Naive thymus-derived CD4-positive, alpha-beta T cell (primary cell): ENCODE results near the gene PDK2. TPM values are rescaled to one million over a fixed set of nuclear protein-coding genes. Genes with fewer than 3 reads are reported as not detected.

ENCODE experiments used
- ATAC-seq: fragments of 150-1000 bp; cut with Tn5 transposase; 2 replicates; pipeline ENCODE4 v1.10.0; 2021; ENCODE audit warnings: mild to moderate bottlenecking, moderate library complexity
- CTCF ChIA-PET: fragments of 350-600 bp; sonication (Branson Sonifier 250); formaldehyde crosslinking; loops from one replicate; lab custom pipeline; 2021; ENCODE audit warnings: antibody characterized with exemption; lab: Charles Lee
- POLR2A ChIA-PET: fragments of 350-600 bp; sonication (Branson Sonifier 250); formaldehyde crosslinking; loops from one replicate; lab custom pipeline; 2021; ENCODE audit warnings: antibody characterized with exemption, inconsistent platforms; lab: Charles Lee
- DNase-seq, 9 donors: peaks; one replicate each; pipeline versions ENCODE4 v3.0.0 to v3.0.0-alpha.2; 2020 to 2022; ENCODE audit warnings: mixed read lengths in 1 of 9
- H3K27ac ChIP-seq: one replicate; pipeline ENCODE4 v1.7.0; 2013; ENCODE audit warnings: mild to moderate bottlenecking, low read depth, low read length, moderate library complexity
- H3K27me3 ChIP-seq, 2 donors: one replicate each; pipeline ENCODE4 v1.7.0; 2013; ENCODE audit warnings: low read length in 2 of 2, mild to moderate bottlenecking in 2 of 2, moderate library complexity in 2 of 2; ENCODE audit not compliant: control insufficient read depth in 2 of 2, insufficient read depth in 2 of 2
- H3K36me3 ChIP-seq, 3 experiments: 1 replicate in 2 of 3; 2 replicates in 1 of 3; pipeline ENCODE4 v1.7.0; 2013; ENCODE audit warnings: low read length in 3 of 3, mild to moderate bottlenecking in 3 of 3, moderate library complexity in 1 of 3; ENCODE audit not compliant: insufficient read depth in 3 of 3, control insufficient read depth in 2 of 3
- H3K4me1 ChIP-seq, 2 donors: one replicate each; pipeline ENCODE4 v1.7.0; 2013; ENCODE audit warnings: low read length in 2 of 2, mild to moderate bottlenecking in 2 of 2, moderate library complexity in 1 of 2; ENCODE audit not compliant: control insufficient read depth in 2 of 2, insufficient read depth in 2 of 2
- H3K4me3 ChIP-seq: 2 replicates; pipeline ENCODE4 v1.7.0; 2013; ENCODE audit warnings: mild to moderate bottlenecking, low read length
- H3K9me3 ChIP-seq, 3 experiments: 1 replicate in 2 of 3; 2 replicates in 1 of 3; pipeline ENCODE4 v1.7.0; 2013; ENCODE audit warnings: low read length in 3 of 3; ENCODE audit not compliant: control insufficient read depth in 2 of 3
- H3K27ac Mint-ChIP-seq, 9 donors: one replicate each; pipeline ENCODE4 v1.8.0; 2020 to 2022; ENCODE audit warnings: mixed read lengths in 9 of 9, mild to moderate bottlenecking in 8 of 9, moderate library complexity in 5 of 9, inconsistent platforms in 2 of 9
- H3K27me3 Mint-ChIP-seq, 5 donors: one replicate each; pipeline ENCODE4 v1.8.0; 2021 to 2022; ENCODE audit warnings: mixed read lengths in 5 of 5, mild to moderate bottlenecking in 1 of 5
- H3K36me3 Mint-ChIP-seq, 5 donors: one replicate each; pipeline ENCODE4 v1.8.0; 2020 to 2022; ENCODE audit warnings: mixed read lengths in 5 of 5, mild to moderate bottlenecking in 3 of 5, inconsistent platforms in 1 of 5
- H3K4me1 Mint-ChIP-seq, 7 donors: one replicate each; pipeline ENCODE4 v1.8.0; 2020 to 2022; ENCODE audit warnings: mixed read lengths in 7 of 7, mild to moderate bottlenecking in 3 of 7, inconsistent platforms in 1 of 7
- H3K4me3 Mint-ChIP-seq, 10 donors: one replicate each; pipeline ENCODE4 v1.8.0; 2020 to 2022; ENCODE audit warnings: mild to moderate bottlenecking in 10 of 10, mixed read lengths in 10 of 10, moderate library complexity in 6 of 10, inconsistent platforms in 2 of 10
- H3K9me3 Mint-ChIP-seq, 11 donors: one replicate each; pipeline ENCODE4 v1.8.0; 2020 to 2022; ENCODE audit warnings: mixed read lengths in 11 of 11, mild to moderate bottlenecking in 4 of 11, inconsistent platforms in 1 of 11, moderate library complexity in 1 of 11
- intact Hi-C, 2 donors: fragments of 100-400 bp; cut with micrococcal nuclease; formaldehyde crosslinking; loops; one replicate each; pipeline ENCODE4 v1.15.1; 2023
- polyA plus RNA-seq, 2 donors: library from polyadenylated mRNA; unstranded; fragments of 300-500 nt; fragmentation: Illumina TruSeq; gene quantifications; one replicate each; pipeline ENCODE4 v1.2.3, GENCODE V29; 2021
- total RNA-seq, 6 experiments: library from RNA in 5 of 6; stranded (reverse) in 5 of 6; gene quantifications; 1 replicate in 5 of 6; 2 replicates in 1 of 6; pipeline ENCODE4 v1.2.3 and lab custom pipeline; 2021 to 2026

PDK2 gene
- total and polyA plus RNA-seq, 7 experiments from 2014 or later = 16.7 to 50.4 (median 37.2) TPM

- H3K4me1 ChIP-seq = peaks cover 13 to 26% of the 10 kb centered on the region in 2 donors
- H3K4me3 ChIP-seq = no peak overlapping the region
- ChIA-PET POLR2A (interaction anchor here (0.8 to 4.0 kb wide), 3 partner anchors 9 to 16 kb away, joined by 3 to 42 read pairs (median 31); no protein-coding TSS in a partner anchor), CTCF (interaction anchor here (1.2 to 6.1 kb wide), 5 partner anchors 9 to 55 kb away, joined by 4 to 56 read pairs (median 7); partner anchors contain the start of gene SGCA)
- Mint-ChIP-seq H3K36me3 (peaks cover 0 to 11% (median 0%) of the 10 kb centered on the region in 5 donors), H3K27ac (peak overlapping the region in 7 of 9 donors; percentile 71 to 93 (median 81)), H3K4me3 (peak overlapping the region in 3 of 10 donors; percentile 25 to 85 (median 85)), H3K4me1 (peaks cover under 1 to 41% (median 34%) of the 10 kb centered on the region in 7 donors), H3K27me3 (no peaks in the 10 kb centered on the region), H3K9me3 (no peaks in the 10 kb centered on the region)
- H3K27me3 ChIP-seq = no peaks in the 10 kb centered on the region
- ATAC-seq (no peak), DNase-seq (no peak)
- peak overlapping the region; percentile 74 for H3K27ac ChIP-seq
- intact Hi-C loops = loop anchor here (5.0 kb wide), 2 partner anchors 475 to 715 kb away; partner anchors contain the start of genes SPOP (in 2 of the 2) and TOB1 (in 1 of the 2)
- peaks cover 0 to 8% (median 0%) of the 10 kb centered on the region in 3 experiments for H3K36me3 ChIP-seq
- no peaks in the 10 kb centered on the region for H3K9me3 ChIP-seq
Observed at GRCh38 chr17:50152736-50153135, 57.6 kb downstream of the PDK2 start.

GRCh38 chr17:50153650-50154575 is 58.8 kb downstream of the PDK2 start:
- peak overlapping the region in 8 of 9 donors; percentile 13 to 86 (median 74) for H3K27ac Mint-ChIP-seq

GRCh38 chr17:50154604-50155003 is 59.5 kb downstream of the PDK2 start:
- peaks cover 18 to 33% of the 10 kb centered on the region in 2 donors for H3K4me1 ChIP-seq
- ATAC-seq (no peak), DNase-seq (no peak)
- H3K36me3 Mint-ChIP-seq = peaks cover 0 to 3% (median 0%) of the 10 kb centered on the region in 5 donors
- H3K4me3 Mint-ChIP-seq = peak overlapping the region in 1 of 10 donors; percentile 41
- peaks cover 8 to 43% (median 36%) of the 10 kb centered on the region in 7 donors for H3K4me1 Mint-ChIP-seq
- ChIA-PET POLR2A (interaction anchor here (1.0 to 1.3 kb wide), 3 partner anchors 13 to 22 kb away, joined by 3 to 5 read pairs (median 3); no protein-coding TSS in a partner anchor), CTCF (interaction anchor here (0.5 to 4.9 kb wide), 2 partner anchors 15 to 883 kb away, joined by 4 to 30 read pairs; no protein-coding TSS in a partner anchor)
- H3K27me3 ChIP-seq = no peaks in the 10 kb centered on the region
- no peak overlapping the region for H3K4me3 ChIP-seq
- no peaks in the 10 kb centered on the region for H3K27me3 Mint-ChIP-seq
- H3K27ac ChIP-seq = no peak overlapping the region
- H3K27ac Mint-ChIP-seq = peak overlapping the region in 8 of 9 donors; percentile 9 to 85 (median 72)
- H3K36me3 ChIP-seq = peaks cover 0 to 5% (median 0%) of the 10 kb centered on the region in 3 experiments
- H3K9me3 ChIP-seq = no peaks in the 10 kb centered on the region
- intact Hi-C loops = loop anchor here (5.0 kb wide), 2 partner anchors 477 to 713 kb away; partner anchors contain the start of genes SPOP (in 2 of the 2) and TOB1 (in 1 of the 2)
- H3K9me3 Mint-ChIP-seq = no peaks in the 10 kb centered on the region

More at GRCh38 chr17:50153650-50154575, 58.8 kb downstream of the PDK2 start:
- POLR2A ChIA-PET = interaction anchor here (1.0 to 1.3 kb wide), 3 partner anchors 12 to 22 kb away, joined by 3 to 5 read pairs (median 3); no protein-coding TSS in a partner anchor
- Histone ChIP-seq H3K4me3 (no peak overlapping the region), H3K9me3 (no peaks in the 10 kb centered on the region), H3K36me3 (peaks cover 0 to 8% (median 0%) of the 10 kb centered on the region in 3 experiments), H3K4me1 (peaks cover 18 to 33% of the 10 kb centered on the region in 2 donors), H3K27ac (peak overlapping the region; percentile 39), H3K27me3 (no peaks in the 10 kb centered on the region)
- peak overlapping the region in 1 of 10 donors; percentile 51 for H3K4me3 Mint-ChIP-seq
- H3K9me3 Mint-ChIP-seq = no peaks in the 10 kb centered on the region
- CTCF ChIA-PET = interaction anchor here (0.5 to 4.9 kb wide), 3 partner anchors 14 to 883 kb away, joined by 4 to 30 read pairs (median 7); no protein-coding TSS in a partner anchor
- ATAC-seq (no peak), DNase-seq (no peak)
- H3K36me3 Mint-ChIP-seq = peaks cover 0 to 5% (median 0%) of the 10 kb centered on the region in 5 donors
- H3K4me1 Mint-ChIP-seq = peaks cover 8 to 43% (median 36%) of the 10 kb centered on the region in 7 donors
- H3K27me3 Mint-ChIP-seq = no peaks in the 10 kb centered on the region
- intact Hi-C loops = loop anchor here (5.0 kb wide), 2 partner anchors 477 to 713 kb away; partner anchors contain the start of genes SPOP (in 2 of the 2) and TOB1 (in 1 of the 2)

GRCh38 chr17:50155115-50155819 is 60.1 kb downstream of the PDK2 start:
- ATAC-seq = no peak
- H3K4me1 Mint-ChIP-seq = peaks cover 8 to 43% (median 39%) of the 10 kb centered on the region in 7 donors
- H3K36me3 Mint-ChIP-seq = peaks cover 0 to 3% (median 0%) of the 10 kb centered on the region in 5 donors

GRCh38 chr17:50157891-50158290 is 62.7 kb downstream of the PDK2 start:
- H3K36me3 ChIP-seq = no peaks in the 10 kb centered on the region
- H3K4me1 ChIP-seq = peaks cover 18 to 37% of the 10 kb centered on the region in 2 donors
- Mint-ChIP-seq H3K27ac (peak overlapping the region in 5 of 9 donors; percentile 17 to 79 (median 24)), H3K4me1 (peaks cover 24 to 61% (median 47%) of the 10 kb centered on the region in 7 donors), H3K9me3 (peaks cover 0 to 7% (median 0%) of the 10 kb centered on the region in 11 donors), H3K36me3 (peaks cover 0 to 9% (median 0%) of the 10 kb centered on the region in 5 donors), H3K27me3 (peaks cover 0 to 12% (median 0%) of the 10 kb centered on the region in 5 donors), H3K4me3 (peak overlapping the region in 5 of 10 donors; percentile 4 to 54 (median 50))
- no peak overlapping the region for H3K4me3 ChIP-seq
- intact Hi-C loops = no loop called here
- no peak for ATAC-seq
- no peak overlapping the region for H3K27ac ChIP-seq
- ChIA-PET POLR2A (interaction anchor here (1.0 to 1.5 kb wide), 5 partner anchors 10 to 469 kb away, joined by 3 to 5 read pairs (median 3); partner anchors contain the start of gene SAMD14), CTCF (interaction anchor here (1.2 to 4.9 kb wide), 3 partner anchors 8 to 40 kb away, joined by 4 to 30 read pairs (median 4); no protein-coding TSS in a partner anchor)
- no peaks in the 10 kb centered on the region for H3K27me3 ChIP-seq
- H3K9me3 ChIP-seq = no peaks in the 10 kb centered on the region
- DNase-seq = peak in 1 of 9 donors; percentile 29

More at GRCh38 chr17:50155115-50155819, 60.1 kb downstream of the PDK2 start:
- H3K36me3 ChIP-seq = peaks cover 0 to 4% (median 0%) of the 10 kb centered on the region in 3 experiments
- no peak overlapping the region for H3K27ac ChIP-seq
- ChIA-PET CTCF (interaction anchor here (4.9 kb wide), 1 partner anchor 15 kb away, joined by 30 read pairs; no protein-coding TSS in a partner anchor), POLR2A (interaction anchor here (1.0 to 1.1 kb wide), 2 partner anchors 18 to 23 kb away, joined by 3 read pairs; no protein-coding TSS in a partner anchor)
- peak overlapping the region in 1 of 10 donors; percentile 17 for H3K4me3 Mint-ChIP-seq
- no peaks in the 10 kb centered on the region for H3K27me3 ChIP-seq
- no peaks in the 10 kb centered on the region for H3K9me3 Mint-ChIP-seq
- peaks cover 18 to 33% of the 10 kb centered on the region in 2 donors for H3K4me1 ChIP-seq
- H3K27me3 Mint-ChIP-seq = peaks cover 0 to 6% (median 0%) of the 10 kb centered on the region in 5 donors
- DNase-seq = no peak
- intact Hi-C loops = no loop called here
- H3K27ac Mint-ChIP-seq = peak overlapping the region in 7 of 9 donors; percentile 9 to 82 (median 65)
- H3K4me3 ChIP-seq = no peak overlapping the region
- no peaks in the 10 kb centered on the region for H3K9me3 ChIP-seq
